Endothelial cell of umbilical vein (primary cell): ENCODE data around the gene CADPS. TPM values are rescaled to one million over a fixed set of nuclear protein-coding genes. Genes with fewer than 3 reads are reported as not detected.

Experiments
- BruUV-seq: library from RNA; stranded (reverse); fragments of 400-500 nt; replicated peaks from 2 replicates; lab custom pipeline; 2021; lab: Mats Ljungman, UMichigan
- CTCF ChIA-PET: fragments of 300-600, 350-600 bp; sonication (Branson Sonifier 250); formaldehyde crosslinking; loops from one replicate; lab custom pipeline; 2021; ENCODE audit warnings: antibody characterized with exemption, inconsistent platforms; lab: Charles Lee
- POLR2A ChIA-PET: fragments of 300-600, 350-600 bp; sonication (Branson Sonifier 250); formaldehyde crosslinking; loops from one replicate; lab custom pipeline; 2021; ENCODE audit warnings: antibody characterized with exemption, inconsistent platforms; lab: Charles Lee
- DNase-seq: peaks from one replicate; pipeline ENCODE4 v3.0.0-alpha.2; 2011; ENCODE audit warnings: low read depth, low spot score
- FAIRE-seq: peaks from 2 replicates; lab custom pipeline; 2011; peaks lifted over from hg19 to GRCh38; lab: Jason Lieb, UNC
- H2AFZ ChIP-seq: 2 replicates; pipeline ENCODE4 v1.6.0; 2012; ENCODE audit warnings: low read depth, low read length, control low read depth, inconsistent platforms
- H3K27ac ChIP-seq: 2 replicates; pipeline ENCODE4 v1.5.1; 2011; ENCODE audit warnings: low read depth, mild to moderate bottlenecking, control low read depth, low read length, moderate library complexity; ENCODE audit not compliant: insufficient read depth
- H3K27me3 ChIP-seq, 2 experiments: 2 replicates each; pipeline versions ENCODE4 v1.6.0 to v1.6.1; 2011; ENCODE audit warnings: low read length in 2 of 2, mixed read lengths in 1 of 2; ENCODE audit not compliant: control insufficient read depth in 2 of 2, insufficient read depth in 2 of 2
- H3K36me3 ChIP-seq, 2 experiments: 2 replicates in 1 of 2; 3 replicates in 1 of 2; pipeline ENCODE4 v1.5.1; 2011; ENCODE audit warnings: low read length in 2 of 2, mild to moderate bottlenecking in 1 of 2, moderate library complexity in 1 of 2; ENCODE audit not compliant: control insufficient read depth in 2 of 2, insufficient read depth in 2 of 2; ENCODE audit errors: extremely low read depth in 1 of 2
- H3K4me1 ChIP-seq: 3 replicates; pipeline ENCODE4 v1.5.1; 2011; ENCODE audit warnings: mild to moderate bottlenecking, low read length; ENCODE audit not compliant: control insufficient read depth, insufficient read depth; ENCODE audit errors: extremely low read depth
- H3K4me2 ChIP-seq: 2 replicates; pipeline ENCODE4 v1.6.1; 2011; ENCODE audit warnings: low read length, control low read depth, mixed read lengths; ENCODE audit not compliant: insufficient read depth
- H3K4me3 ChIP-seq, 3 experiments: fragments of 200-600 bp in 1 of 3; sonication (generic), shearing (Covaris generic) in 1 of 3; replicated peaks in 1 of 3; 2 replicates each; pipeline ENCODE4 v1.5.1; 2011 to 2016; ENCODE audit warnings: control low read depth in 3 of 3, low read length in 3 of 3, mild to moderate bottlenecking in 2 of 3, inconsistent platforms in 1 of 3, low read depth in 1 of 3, moderate library complexity in 1 of 3; ENCODE audit not compliant: insufficient read depth in 1 of 3
- H3K79me2 ChIP-seq: 2 replicates; pipeline ENCODE4 v1.6.0; 2012; ENCODE audit warnings: low read length, inconsistent platforms; ENCODE audit not compliant: control insufficient read depth, insufficient read depth
- H3K9ac ChIP-seq: replicated peaks from 2 replicates; pipeline ENCODE3; 2011; ENCODE audit warnings: low read length, control low read depth; ENCODE audit not compliant: insufficient read depth; ENCODE audit errors: extremely low read depth
- H3K9me1 ChIP-seq: replicated peaks from 3 replicates; pipeline ENCODE4 v1.6.0; 2011; ENCODE audit warnings: mild to moderate bottlenecking, low read length; ENCODE audit not compliant: control insufficient read depth, insufficient read depth; ENCODE audit errors: extremely low read depth
- H3K9me3 ChIP-seq: replicated peaks from 2 replicates; pipeline ENCODE4 v1.5.1; 2012; ENCODE audit warnings: low read length, inconsistent platforms; ENCODE audit not compliant: control insufficient read depth, insufficient read depth
- H4K20me1 ChIP-seq: replicated peaks from 2 replicates; pipeline ENCODE3; 2011; ENCODE audit warnings: mild to moderate bottlenecking, low read length; ENCODE audit not compliant: control insufficient read depth, insufficient read depth; ENCODE audit errors: extremely low read depth
- CTCF ChIP-seq, 2 donors: IDR thresholded peaks; 1 replicate in 1 of 2; 2 replicates in 1 of 2; pipeline ENCODE4 v1.5.1; 2011; ENCODE audit warnings: low read length in 2 of 2, mild to moderate bottlenecking in 2 of 2, moderate library complexity in 2 of 2, control low read depth in 1 of 2, inconsistent platforms in 1 of 2, low read depth in 1 of 2; ENCODE audit not compliant: insufficient read depth in 1 of 2; ENCODE audit errors: extremely low read depth in 1 of 2
- EZH2 ChIP-seq: IDR thresholded peaks from 2 replicates; pipeline ENCODE4 v1.6.1; 2012; ENCODE audit warnings: borderline replicate concordance, low read depth, mild to moderate bottlenecking, moderate library complexity, low read length, inconsistent platforms; ENCODE audit not compliant: severe bottlenecking
- POLR2A ChIP-seq: IDR thresholded peaks from 2 replicates; pipeline ENCODE4 v1.6.1; 2012; ENCODE audit warnings: low read depth, mild to moderate bottlenecking, control low read depth, low read length
- dilution Hi-C: fragments of 300-500 bp; cut with MboI; formaldehyde crosslinking; loops from one replicate; pipeline ENCODE4 v1.15.0; 2019; ENCODE audit warnings: low sequenced_read_pairs; ENCODE audit not compliant: extremely low pct_ligation_motif_present
- intact Hi-C: fragments of 100-400 bp; cut with micrococcal nuclease; formaldehyde crosslinking; loops from one replicate; pipeline ENCODE4 v1.10.0; 2022
- polyA plus RNA-seq, 4 experiments: library from polyadenylated mRNA; depleted of rRNA in 3 of 4; stranded (reverse) in 3 of 4; unstranded in 1 of 4; fragments of >200 nt; gene quantifications; 2 replicates each; pipeline versions ENCODE4 v1.2.1 to v1.2.3, GENCODE V29; 2011 to 2012; ENCODE audit warnings: missing spikeins in 1 of 4
- total RNA-seq: library from RNA; stranded (reverse); gene quantifications from 2 replicates; pipeline ENCODE4 v1.2.3, GENCODE V29; 2021

CADPS gene
- total and polyA plus RNA-seq, 2 donors (not counting 3 experiments of a cell fraction or from before 2014, with no cell fraction given), result not detected

- no peak overlapping the region for H3K4me3 ChIP-seq
- H4K20me1 ChIP-seq, result no peaks in the 10 kb centered on the region
- H3K9ac ChIP-seq, result no peak overlapping the region
- no peak overlapping the region for H2AFZ ChIP-seq
- no peaks in the 10 kb centered on the region for H3K79me2 ChIP-seq
- FAIRE-seq (no peak), DNase-seq (no peak)
- dilution Hi-C loops (no loop called here), intact Hi-C loops (no loop called here)
- POLR2A ChIA-PET, result no interaction called here
- H3K9me3 ChIP-seq, result no peaks in the 10 kb centered on the region
- H3K36me3 ChIP-seq, result no peaks in the 10 kb centered on the region
- no TSS peak for BruUV-seq
- no peaks in the 10 kb centered on the region for H3K4me1 ChIP-seq
- peaks cover 81 to 98% of the 10 kb centered on the region in 2 experiments for H3K27me3 ChIP-seq
- H3K4me2 ChIP-seq, result no peak overlapping the region
- CTCF ChIA-PET, result no interaction called here
- no peaks in the 10 kb centered on the region for H3K9me1 ChIP-seq
- TF ChIP-seq EZH2, result peak; percentile 89
- no peak for TF ChIP-seq POLR2A
- no peak overlapping the region for H3K27ac ChIP-seq
Observed at GRCh38 chr3:62368705-62369475, 506.3 kb downstream of the CADPS start.

DNA sequence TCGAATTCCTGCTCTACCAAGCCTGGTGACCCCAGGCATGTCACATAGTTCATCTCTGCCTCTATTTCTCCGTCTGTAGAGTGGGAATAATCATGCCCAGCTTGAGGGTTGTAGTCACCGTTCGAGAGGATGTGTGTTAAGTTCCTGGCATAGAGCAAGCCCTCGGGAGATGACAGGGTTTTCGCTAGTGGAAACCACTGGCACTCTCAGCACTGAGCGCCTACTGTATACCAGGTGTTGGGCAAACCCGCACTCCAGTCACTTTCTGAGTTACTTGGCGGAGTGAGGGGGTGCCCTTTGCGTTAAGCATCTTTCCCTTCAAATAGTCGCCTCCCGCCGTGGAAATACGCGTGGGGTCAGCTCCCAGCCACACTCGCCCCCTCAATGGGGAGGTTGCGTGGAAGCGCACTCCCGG is 506.9 kb downstream of the CADPS start:
- no peak overlapping the region for H2AFZ ChIP-seq

More for the DNA sequence above, 506.9 kb downstream of the CADPS start:
- CTCF ChIA-PET, result interaction anchor here (1.1 kb wide), 1 partner anchor 11 kb away, joined by 3 read pairs; no protein-coding TSS in a partner anchor
- intact Hi-C loops (no loop called here), dilution Hi-C loops (no loop called here)
- no peak overlapping the region for H3K27ac ChIP-seq
- H3K9me1 ChIP-seq, result no peaks in the 10 kb centered on the region
- TF ChIP-seq EZH2 (peak; percentile 62), CTCF (IDR thresholded peaks at IDR 0.05; ENCODE audit: extremely low read depth in 1 of 2, insufficient read depth in 1 of 2, low read depth in 1 of 2, low read length in 2 of 2) (no peak)
- POLR2A ChIA-PET, result no interaction called here
- no peaks in the 10 kb centered on the region for H3K79me2 ChIP-seq
- H3K36me3 ChIP-seq, result no peaks in the 10 kb centered on the region
- no peak overlapping the region for H3K9ac ChIP-seq
- H4K20me1 ChIP-seq, result no peaks in the 10 kb centered on the region
- H3K27me3 ChIP-seq, result peaks cover 79 to 96% of the 10 kb centered on the region in 2 experiments
- H3K4me2 ChIP-seq, result no peak overlapping the region
- no peaks in the 10 kb centered on the region for H3K9me3 ChIP-seq
- FAIRE-seq, result no peak
- no peak overlapping the region for H3K4me3 ChIP-seq
- no peaks in the 10 kb centered on the region for H3K4me1 ChIP-seq
- DNase-seq, result no peak
- no TSS peak for BruUV-seq
